Transverse colon (tissue), 4 donors: ENCODE measurements around the gene ABCB10.

Source experiments
- CTCF ChIP-seq, 5 experiments: fragments of 200-600 bp in 3 of 5; fragments of 450-650 bp in 2 of 5; sonication (generic) in 3 of 5; IDR thresholded peaks; 1 replicate in 2 of 5; 2 replicates in 3 of 5; pipeline ENCODE4 v1.5.1; 2016 to 2017; ENCODE audit warnings: antibody characterized with exemption in 5 of 5, inconsistent platforms in 3 of 5, mild to moderate bottlenecking in 2 of 5, moderate library complexity in 1 of 5
- POLR2A ChIP-seq: fragments of 450-650 bp; IDR thresholded peaks from one replicate; pipeline ENCODE4 v1.6.1; 2016; ENCODE audit warnings: antibody characterized with exemption, mild to moderate bottlenecking, moderate library complexity
- POLR2AphosphoS5 ChIP-seq, 3 donors: sonication (generic); formaldehyde crosslinking; IDR thresholded peaks; one replicate each; pipeline ENCODE4 v1.6.1; 2016; ENCODE audit warnings: antibody characterized with exemption in 3 of 3

- TF ChIP-seq CTCF (IDR thresholded peaks at IDR 0.05), result no peak
- no peak for TF ChIP-seq POLR2A
- no peak for TF ChIP-seq POLR2AphosphoS5 (IDR thresholded peaks at IDR 0.05)
Measured at GRCh38 chr1:229537894-229538293, 20.6 kb downstream of the ABCB10 start.
